Fibroblast of upper back skin (primary cell): Measurements from ENCODE around the gene CALML3.
"Not testable (repeated sequence)": the region's sequence is repeated elsewhere in the genome, so short reads cannot be mapped to it uniquely, and the experiment has no call there.

Experiments
- DNase-seq: peaks from one replicate; pipeline ENCODE4 v3.0.0-alpha.2; 2013

The CALML3 gene

GRCh38 chr10:5524641-5525560, at the start of gene CALML3:
CALML3 (plus strand) TSS chr10:5524961; CDS start chr10:5525086, 125 bp downstream.
- no peak for DNase-seq

GRCh38 chr10:5475088-5475487, 49.7 kb upstream of the CALML3 start:
- not testable (repeated sequence) for DNase-seq

GRCh38 chr10:5475974-5476807, 48.6 kb upstream of the CALML3 start:
- DNase-seq: not testable (repeated sequence)

- DNase-seq: no peak
Measured at GRCh38 chr10:5476918-5477525, 47.7 kb upstream of the CALML3 start.

GRCh38 chr10:5477948-5478693, 46.6 kb upstream of the CALML3 start:
- DNase-seq: no peak

GRCh38 chr10:5478694-5479305, 46.0 kb upstream of the CALML3 start:
- DNase-seq: no peak

- no peak for DNase-seq
Measured at GRCh38 chr10:5479481-5480161, 45.1 kb upstream of the CALML3 start.

- DNase-seq: no peak
Measured at GRCh38 chr10:5480162-5480941, 44.4 kb upstream of the CALML3 start.

GRCh38 chr10:5481121-5481520, 43.6 kb upstream of the CALML3 start:
- DNase-seq: no peak

GRCh38 chr10:5482016-5482415, 42.7 kb upstream of the CALML3 start:
- DNase-seq: no peak

- DNase-seq: no peak
Measured at GRCh38 chr10:5484205-5484604, 40.6 kb upstream of the CALML3 start.

- no peak for DNase-seq
Measured at GRCh38 chr10:5485290-5485689, 39.5 kb upstream of the CALML3 start.

GRCh38 chr10:5485948-5486852, 38.6 kb upstream of the CALML3 start:
- DNase-seq: no peak

- DNase-seq: no peak
Measured at GRCh38 chr10:5486853-5487235, 37.9 kb upstream of the CALML3 start.

- no peak for DNase-seq
Measured at GRCh38 chr10:5488272-5489161, 36.2 kb upstream of the CALML3 start.

- DNase-seq: no peak
Measured at GRCh38 chr10:5490032-5490431, 34.7 kb upstream of the CALML3 start.

- no peak for DNase-seq
Measured at GRCh38 chr10:5490698-5491464, 33.9 kb upstream of the CALML3 start.

- no peak for DNase-seq
Measured at GRCh38 chr10:5491477-5491876, 33.3 kb upstream of the CALML3 start.
